Amniotic stem cell (primary cell): Measurements from ENCODE around the gene GPM6B.

Experiments used
- DNase-seq: peaks from one replicate; lab custom pipeline; 2025; lab: John Stamatoyannopoulos, UW

Gene GPM6B

GRCh38 chrX:13816643-13817627 lies at the start of gene GPM6B:
TSS of gene GPM6B (minus strand) at chrX:13817093. CDS start at chrX:13816904, 189 bp downstream.
- DNase-seq, result no peak

DNA sequence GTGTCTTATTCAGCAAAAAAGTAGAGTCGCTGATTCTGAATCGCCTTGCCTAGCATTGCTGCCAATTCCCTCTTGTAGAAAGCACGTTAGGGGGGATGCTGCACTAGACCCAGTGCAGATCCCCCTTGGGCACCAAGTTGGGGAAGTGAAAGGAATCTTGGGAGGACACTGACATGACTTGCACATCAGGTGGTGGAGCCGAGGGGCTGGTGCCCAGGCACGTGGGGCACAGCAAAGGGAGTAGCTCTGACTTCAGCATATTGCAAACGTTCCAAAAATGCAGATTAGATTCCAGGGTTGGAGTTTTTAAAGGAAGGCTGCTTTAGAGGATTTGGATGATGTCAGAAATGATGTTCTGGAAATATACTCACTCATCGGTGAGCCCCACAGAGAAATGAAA lies 47.4 kb upstream of the GPM6B start:
- no peak for DNase-seq

- DNase-seq, result no peak
Measured at GRCh38 chrX:13863324-13863723, 46.4 kb upstream of the GPM6B start.

DNA sequence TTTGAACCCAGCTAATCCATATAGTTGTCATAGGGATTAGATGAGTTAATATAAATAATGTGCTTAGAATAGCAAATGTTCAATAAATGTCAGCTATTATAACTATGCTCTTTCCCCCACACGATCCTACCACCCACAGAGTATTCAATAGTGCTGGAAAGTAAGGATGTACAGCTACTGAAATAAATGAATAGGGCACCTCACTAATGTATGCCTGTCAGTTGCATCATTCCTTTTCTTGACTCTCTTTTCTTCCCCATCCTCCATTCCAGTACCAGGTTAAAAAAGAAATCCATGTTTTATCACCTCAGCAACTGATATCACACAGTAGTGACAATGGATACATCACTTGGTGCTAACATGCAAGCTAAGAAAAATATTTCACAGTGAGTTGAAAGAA lies 42.8 kb upstream of the GPM6B start:
- DNase-seq, result no peak

GRCh38 chrX:13857804-13858203 lies 40.9 kb upstream of the GPM6B start:
- no peak for DNase-seq

DNA sequence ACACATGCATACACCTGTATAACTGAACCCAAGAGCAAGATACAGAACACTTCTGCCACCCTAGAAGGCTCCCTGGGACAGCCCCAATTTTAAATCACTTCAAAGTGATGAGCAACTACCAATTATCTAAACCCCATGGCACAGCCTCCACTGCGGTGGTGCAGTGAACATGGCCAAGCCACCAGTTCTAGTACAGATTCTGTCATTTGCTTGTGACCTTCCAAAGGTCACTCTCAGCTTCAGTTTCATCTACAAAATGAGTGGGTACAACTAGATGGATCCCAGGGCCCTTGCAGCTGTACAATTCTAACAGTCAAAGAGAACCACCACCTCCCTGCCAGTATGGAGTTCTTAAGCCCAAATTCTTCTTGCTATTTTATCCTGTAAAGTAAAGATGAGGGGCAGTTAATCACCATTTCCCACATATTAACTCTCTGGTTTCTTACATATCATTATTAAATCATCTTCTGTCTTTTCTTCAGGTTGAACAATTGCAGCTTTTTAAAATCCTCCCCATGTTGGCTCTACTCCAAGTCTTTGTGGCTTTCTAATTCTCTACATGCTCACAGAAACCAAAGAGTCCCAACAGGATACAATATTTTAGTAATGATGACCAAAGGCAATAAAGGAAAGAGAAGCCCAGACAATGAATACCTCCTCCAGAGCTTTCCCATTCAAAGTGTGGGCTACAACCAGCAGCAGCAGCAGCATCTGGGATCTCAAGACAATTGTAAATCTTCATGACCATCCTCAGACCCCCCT lies 39.0 kb upstream of the GPM6B start:
- DNase-seq, result no peak

GRCh38 chrX:13854003-13854402 lies 37.1 kb upstream of the GPM6B start:
- DNase-seq, result no peak

- DNase-seq, result no peak
Measured at GRCh38 chrX:13852001-13852695, 35.3 kb upstream of the GPM6B start.

GRCh38 chrX:13845721-13846378 lies 29.0 kb upstream of the GPM6B start:
- no peak for DNase-seq

DNA sequence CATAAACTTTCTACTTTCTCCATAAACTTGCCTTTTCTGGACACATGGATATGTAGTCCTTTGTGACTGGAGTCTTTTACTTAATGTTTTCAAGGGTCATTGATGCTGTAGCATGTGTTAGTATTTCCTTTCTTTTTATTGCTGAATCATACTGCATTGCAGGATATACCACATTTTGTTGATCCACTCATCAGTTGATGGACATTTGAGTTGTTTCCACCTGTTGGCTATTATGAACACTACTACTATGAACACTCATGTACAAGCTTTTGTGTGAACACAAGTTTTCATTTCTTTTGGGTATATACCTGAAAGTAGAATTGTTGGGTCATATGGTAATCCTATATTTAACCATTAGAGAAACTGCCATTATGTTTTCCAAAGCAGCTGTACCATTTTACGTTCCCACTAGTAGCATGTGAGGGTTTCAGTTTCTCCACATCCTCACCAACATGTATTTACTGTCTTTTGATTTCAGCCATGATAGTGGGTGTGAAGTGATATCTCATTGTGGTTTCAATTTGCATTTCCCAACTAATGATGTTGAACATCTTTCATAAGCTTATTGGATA lies 26.3 kb upstream of the GPM6B start:
- no peak for DNase-seq

DNA sequence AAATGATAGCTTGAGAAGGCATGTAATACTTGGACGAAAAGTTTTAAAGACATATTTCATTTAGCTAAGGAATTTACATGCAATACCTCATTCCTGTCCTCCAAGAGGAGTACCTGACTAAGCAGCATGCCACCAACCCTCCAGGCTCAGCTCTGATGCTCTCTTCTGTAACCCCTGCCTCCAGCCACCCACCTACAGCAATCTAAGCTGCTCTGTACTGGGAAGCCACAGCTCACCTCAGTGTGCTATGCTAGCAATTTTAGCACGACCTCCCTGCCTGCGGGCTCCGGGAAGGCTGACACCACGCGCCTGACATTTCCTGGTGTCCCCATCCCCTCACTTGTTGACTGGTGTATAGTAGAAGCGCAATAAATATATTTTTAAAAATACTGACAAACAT lies 23.2 kb upstream of the GPM6B start:
- DNase-seq, result no peak

DNA sequence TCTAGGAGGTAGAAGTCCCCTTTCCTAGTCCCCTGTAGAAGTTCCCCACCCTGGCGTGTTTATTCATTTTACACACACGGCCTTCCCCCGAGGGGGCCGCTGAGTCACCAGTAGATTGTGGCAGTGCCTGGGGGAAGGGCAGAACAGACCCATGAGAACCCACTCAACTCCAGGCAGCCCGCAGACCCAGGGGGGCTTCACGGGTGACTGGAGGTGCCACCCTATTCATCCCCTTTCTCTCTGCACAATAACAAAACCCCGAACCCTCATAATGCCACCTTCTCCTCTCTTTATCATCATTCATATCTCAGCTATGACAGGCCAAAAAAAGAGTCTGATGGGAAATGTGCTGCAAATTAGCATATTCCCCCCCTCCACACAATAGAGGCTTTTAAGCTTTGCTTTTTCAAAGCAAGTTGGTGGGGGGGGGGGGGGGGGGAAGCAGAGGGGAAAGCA lies 20.4 kb upstream of the GPM6B start:
- no peak for DNase-seq

GRCh38 chrX:13836575-13836974 lies 19.7 kb upstream of the GPM6B start:
- DNase-seq, result no peak

DNA sequence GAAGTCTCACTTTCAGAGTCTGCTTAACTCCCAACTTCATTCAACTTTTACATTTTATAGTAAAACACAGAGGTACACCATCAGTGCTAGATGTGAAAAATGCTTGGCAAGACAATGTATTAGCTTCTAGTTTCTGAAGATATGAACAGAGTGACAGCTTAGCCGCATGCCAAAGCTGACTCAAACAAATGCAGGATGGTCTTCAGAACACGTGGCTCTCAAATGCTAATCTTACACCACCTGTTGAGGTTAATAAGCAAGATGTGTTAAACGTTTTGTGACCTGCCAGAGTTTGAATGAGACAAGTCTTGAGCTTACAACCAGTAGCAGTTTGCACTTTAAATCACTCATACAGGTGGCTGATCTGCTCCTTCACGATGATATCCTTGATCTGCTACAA lies 18.9 kb upstream of the GPM6B start:
- DNase-seq, result no peak

GRCh38 chrX:13834355-13834754 lies 17.5 kb upstream of the GPM6B start:
- no peak for DNase-seq

GRCh38 chrX:13829983-13830382 lies 13.1 kb upstream of the GPM6B start:
- DNase-seq, result no peak

- DNase-seq, result no peak
Measured at GRCh38 chrX:13828392-13828791, 11.5 kb upstream of the GPM6B start.

DNA sequence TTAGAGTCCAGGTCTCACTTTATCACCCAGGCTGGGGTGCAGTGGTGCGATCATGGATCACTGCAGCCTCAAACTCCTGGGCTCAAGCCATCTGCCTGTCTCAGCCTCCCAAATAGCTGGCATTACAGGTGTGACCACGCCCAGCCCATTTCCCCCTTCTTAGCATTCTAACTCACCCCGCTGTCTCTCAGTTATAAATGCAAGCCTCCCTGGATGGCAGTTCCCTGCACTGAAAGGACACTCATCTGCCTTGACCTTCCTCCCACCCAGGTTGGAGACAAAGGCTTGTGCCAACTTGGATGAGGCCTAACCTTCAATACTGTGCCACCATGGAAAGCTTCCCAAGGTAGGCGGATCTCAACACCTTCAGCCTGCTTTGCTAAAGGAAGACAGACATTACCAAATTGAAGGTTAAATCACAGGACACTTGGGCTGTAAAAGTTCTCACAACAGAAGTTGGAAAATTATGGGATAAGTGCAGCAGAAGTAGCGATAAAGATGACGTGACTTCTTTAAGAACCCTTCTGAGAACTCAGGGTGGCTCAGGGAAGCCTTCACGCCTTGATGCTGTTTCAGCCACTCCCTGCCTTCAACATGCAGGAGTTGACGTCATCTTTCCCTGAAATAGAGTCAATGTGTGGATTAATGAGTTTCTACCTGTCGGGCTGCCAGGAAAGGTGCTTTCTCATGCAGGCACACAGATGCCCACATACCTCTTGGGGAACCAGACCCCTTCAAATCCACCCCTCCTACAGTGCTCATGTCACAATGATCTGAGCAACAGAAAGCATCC lies 10.6 kb upstream of the GPM6B start:
- DNase-seq, result no peak

DNA sequence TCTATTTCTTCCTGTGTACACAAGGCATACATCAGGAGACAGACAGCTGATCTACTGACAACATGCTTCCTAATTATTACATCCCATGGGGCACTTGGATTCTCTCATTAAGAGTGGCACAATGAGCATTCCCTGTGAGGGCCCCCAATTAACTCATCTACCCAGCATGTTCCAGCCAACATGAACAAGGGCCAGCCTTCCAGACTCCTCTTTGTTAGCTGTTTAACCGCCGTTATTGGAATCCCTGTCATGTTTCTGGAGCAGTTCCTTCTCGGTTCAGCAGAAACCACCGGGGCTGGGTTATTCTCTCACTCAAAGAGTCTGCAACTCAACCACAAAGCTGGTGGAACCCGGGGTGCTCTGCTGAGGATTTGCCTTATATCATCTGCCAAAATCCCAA lies 9.9 kb upstream of the GPM6B start:
- no peak for DNase-seq

DNA sequence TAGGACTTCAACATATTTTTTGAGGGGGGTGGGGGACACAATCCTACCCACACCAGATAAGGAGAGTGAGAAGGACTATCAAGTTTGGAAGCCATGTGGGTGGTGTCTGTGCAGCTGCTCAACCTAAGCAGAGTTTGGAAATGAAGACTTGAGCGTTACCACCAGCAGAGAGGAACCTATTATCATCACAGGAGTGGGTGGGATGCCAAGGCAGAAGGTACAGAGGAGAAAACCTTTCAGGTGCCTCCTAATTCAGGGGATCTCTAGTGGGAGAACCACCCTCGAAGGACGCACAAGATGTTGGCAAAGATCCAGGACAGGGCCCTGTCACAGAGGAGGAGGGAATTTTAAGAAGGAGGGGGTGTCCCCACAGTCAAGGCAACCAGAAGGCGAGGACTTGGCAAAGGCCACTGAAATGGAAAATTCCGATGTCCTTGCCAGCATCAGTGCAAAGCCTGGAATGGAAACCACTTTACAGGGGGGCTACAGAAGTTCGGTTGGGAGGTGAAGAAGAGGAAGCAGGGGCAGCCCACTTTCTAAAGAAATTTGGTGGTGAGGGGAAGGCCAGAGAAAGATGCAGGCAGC lies 8.4 kb upstream of the GPM6B start:
- no peak for DNase-seq
